Adrenal gland (tissue), 5 donors: Measurements from ENCODE around the gene CXCL12.

Experiments used
- POLR2A ChIP-seq, 2 donors: fragments of 450-650 bp; IDR thresholded peaks; one replicate each; pipeline ENCODE4 v1.6.1; 2017; ENCODE audit warnings: antibody characterized with exemption in 2 of 2, mild to moderate bottlenecking in 2 of 2, moderate library complexity in 1 of 2
- TF ChIP-seq, protein P1 (sequence below), 6 experiments: fragments of 450-650 bp in 4 of 6; fragments of 200-600 bp in 2 of 6; sonication (generic) in 1 of 6; IDR thresholded peaks; 1 replicate in 5 of 6; 2 replicates in 1 of 6; pipeline versions ENCODE4 v1.5.1 to v1.8.0; 2016 to 2021; ENCODE audit warnings: antibody characterized with exemption in 6 of 6, mild to moderate bottlenecking in 2 of 6, moderate library complexity in 1 of 6
- donor health status: DM: no; HTN: no; CAD: no.

DNA sequence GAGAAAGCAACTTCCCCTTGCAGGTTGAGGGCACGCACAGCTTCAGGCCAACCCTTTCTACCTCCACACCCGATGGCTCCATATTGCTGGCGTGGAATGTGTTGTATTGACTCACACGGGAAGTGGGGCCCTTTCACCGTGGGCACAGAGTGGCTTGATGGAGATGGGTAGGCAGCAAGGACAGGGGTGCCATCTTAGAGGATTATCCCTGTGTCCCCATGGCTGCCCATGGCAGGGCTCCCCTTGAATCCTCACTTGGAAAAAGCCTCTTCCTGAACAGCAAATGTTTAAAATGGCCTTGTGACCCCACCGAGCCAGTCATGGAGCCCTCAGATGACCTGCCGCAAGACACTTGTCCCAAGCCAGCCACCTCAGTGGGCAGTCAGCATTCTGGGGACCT lies 31.2 kb downstream of the CXCL12 start:
- TF ChIP-seq, protein P1, sequence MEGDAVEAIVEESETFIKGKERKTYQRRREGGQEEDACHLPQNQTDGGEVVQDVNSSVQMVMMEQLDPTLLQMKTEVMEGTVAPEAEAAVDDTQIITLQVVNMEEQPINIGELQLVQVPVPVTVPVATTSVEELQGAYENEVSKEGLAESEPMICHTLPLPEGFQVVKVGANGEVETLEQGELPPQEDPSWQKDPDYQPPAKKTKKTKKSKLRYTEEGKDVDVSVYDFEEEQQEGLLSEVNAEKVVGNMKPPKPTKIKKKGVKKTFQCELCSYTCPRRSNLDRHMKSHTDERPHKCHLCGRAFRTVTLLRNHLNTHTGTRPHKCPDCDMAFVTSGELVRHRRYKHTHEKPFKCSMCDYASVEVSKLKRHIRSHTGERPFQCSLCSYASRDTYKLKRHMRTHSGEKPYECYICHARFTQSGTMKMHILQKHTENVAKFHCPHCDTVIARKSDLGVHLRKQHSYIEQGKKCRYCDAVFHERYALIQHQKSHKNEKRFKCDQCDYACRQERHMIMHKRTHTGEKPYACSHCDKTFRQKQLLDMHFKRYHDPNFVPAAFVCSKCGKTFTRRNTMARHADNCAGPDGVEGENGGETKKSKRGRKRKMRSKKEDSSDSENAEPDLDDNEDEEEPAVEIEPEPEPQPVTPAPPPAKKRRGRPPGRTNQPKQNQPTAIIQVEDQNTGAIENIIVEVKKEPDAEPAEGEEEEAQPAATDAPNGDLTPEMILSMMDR (IDR thresholded peaks at IDR 0.05), result no peak
- TF ChIP-seq POLR2A (IDR thresholded peaks at IDR 0.05), result no peak
